Measurements from ENCODE around the gene RPS6KB2.

The RPS6KB2 gene

DNA sequence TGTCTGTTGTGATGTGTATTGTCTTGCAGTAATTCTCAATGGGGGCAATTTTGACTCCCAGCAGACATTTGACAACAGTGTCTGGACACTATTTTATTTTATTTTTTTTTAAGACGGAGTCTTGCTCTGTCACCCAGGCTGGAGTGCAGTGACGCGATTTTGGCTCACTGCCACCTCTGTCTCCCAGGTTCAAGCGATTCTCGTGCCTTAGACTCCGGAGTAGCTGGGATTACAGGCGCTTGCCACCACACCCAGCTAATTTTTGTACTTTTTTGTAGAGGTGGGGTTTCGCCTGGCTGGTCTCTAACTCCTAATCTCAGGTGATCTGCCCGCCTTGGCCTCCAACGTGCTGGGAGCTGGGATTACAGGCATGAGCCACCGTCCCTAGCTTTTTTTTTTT, 1.4 kb downstream of the RPS6KB2 start:
- DNase-seq, result no peak

DNA sequence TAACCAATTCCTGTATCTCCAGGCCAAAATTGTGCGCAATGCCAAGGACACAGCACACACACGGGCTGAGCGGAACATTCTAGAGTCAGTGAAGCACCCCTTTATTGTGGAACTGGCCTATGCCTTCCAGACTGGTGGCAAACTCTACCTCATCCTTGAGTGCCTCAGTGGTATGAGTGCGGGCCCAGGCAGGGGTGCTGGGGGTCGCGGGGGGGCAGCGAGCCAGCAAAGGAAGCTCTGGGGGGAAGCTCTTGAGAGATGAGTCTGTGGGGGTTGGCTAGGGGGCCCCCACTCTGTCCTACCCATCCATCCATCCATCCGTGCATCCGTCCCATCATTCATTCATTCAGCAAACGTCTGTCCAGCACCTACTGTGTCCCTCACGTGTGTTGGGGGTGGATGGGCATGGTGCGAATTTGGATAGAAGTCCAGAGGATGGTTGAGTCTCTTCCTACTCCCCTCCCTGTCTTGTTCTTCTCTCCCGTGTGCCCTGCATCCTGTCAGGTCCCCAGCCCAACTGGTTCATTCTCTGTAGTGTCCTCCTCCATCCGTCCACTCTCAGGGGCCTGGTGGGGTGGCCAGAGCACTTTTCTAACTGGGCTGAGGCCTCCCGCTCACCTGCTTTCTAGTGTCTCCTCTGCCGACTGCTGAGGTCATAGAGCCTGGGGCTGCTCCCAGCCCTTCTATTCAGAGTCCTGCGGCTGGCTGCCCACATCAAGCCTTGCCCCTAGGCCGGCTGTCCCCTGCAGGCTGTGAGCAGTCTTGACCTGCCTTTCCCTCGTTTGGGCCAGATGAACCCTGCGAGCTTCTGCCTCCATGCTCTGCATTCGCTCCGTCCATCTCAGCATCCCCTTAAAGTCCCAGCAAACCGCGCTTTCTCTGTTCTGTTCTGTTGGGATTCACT, 3.3 kb downstream of the RPS6KB2 start:
- DNase-seq, result no peak

DNA sequence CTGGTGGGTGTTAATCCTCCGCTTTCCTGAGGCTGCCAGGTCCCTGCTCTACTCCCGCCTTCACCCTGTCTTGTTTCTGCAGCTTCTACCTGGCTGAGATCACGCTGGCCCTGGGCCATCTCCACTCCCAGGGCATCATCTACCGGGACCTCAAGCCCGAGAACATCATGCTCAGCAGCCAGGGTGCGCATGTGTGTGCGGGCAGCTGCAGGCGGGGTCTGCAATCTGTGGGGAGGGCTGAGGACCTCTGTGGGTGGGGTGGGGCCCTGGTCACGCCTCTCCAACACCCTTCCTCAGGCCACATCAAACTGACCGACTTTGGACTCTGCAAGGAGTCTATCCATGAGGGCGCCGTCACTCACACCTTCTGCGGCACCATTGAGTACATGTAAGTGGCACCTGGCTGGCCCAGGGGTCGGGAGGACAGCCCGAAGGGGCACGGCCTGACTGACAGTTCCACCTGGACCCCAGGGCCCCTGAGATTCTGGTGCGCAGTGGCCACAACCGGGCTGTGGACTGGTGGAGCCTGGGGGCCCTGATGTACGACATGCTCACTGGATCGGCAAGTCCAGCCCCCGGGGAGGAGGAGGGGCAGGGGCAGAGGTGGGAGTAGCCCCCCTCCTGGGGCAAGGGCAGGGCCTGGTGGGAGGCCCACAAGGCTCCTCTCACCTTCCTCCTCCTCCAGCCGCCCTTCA, 4.5 kb downstream of the RPS6KB2 start:
- no peak for DNase-seq

DNA sequence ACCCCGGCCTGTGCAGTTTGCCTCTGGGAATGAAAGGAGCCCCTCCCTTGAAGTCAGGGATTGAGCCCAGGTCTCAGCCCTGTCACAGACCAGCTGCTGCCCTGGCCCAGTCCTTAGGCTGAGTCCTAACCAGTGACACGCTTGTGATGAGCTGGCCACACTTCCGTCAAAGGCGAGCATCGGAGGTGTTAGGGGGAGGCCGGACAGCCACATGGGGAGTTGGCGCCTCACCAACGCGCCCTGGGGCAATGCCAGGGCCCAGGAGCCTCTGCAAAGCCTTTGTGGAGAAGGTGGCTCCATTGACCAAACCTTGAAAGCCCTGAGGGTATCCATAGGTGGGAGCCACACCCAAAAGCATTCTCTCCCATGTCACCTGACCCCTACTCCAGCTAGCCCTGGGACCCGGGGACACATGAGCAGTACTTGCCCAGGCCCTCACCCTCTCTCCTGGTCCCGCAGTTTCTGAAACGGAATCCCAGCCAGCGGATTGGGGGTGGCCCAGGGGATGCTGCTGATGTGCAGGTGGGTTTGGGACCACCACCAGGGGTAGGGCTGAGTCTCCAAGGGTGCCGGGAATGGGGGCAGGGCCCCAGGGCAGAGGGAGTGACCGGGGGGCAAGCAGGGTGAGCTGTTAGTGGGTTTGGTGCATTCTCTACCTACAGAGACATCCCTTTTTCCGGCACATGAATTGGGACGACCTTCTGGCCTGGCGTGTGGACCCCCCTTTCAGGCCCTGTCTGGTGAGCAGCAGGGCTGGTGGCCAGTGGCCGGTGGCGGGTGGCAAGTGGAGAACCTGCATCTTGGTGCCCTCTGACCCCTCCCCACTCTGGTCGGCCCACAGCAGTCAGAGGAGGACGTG, 5.5 kb downstream of the RPS6KB2 start:
- no peak for DNase-seq

DNA sequence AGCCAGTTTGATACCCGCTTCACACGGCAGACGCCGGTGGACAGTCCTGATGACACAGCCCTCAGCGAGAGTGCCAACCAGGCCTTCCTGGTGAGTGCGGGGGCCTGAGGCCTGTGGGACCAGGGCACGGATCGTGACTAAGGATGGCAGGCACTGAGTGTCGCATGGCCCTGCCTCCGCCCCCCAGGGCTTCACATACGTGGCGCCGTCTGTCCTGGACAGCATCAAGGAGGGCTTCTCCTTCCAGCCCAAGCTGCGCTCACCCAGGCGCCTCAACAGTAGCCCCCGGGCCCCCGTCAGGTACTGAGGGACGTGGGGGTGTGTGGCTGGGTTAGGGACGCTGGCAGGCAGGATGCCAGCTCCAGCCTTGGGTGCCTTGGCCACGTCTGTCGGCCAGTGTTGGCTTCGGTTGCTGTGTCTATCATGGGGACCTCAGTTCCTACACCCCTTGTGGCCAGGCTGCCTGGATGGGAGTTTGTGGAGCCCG, 6.1 kb downstream of the RPS6KB2 start:
- no peak for DNase-seq

DNA sequence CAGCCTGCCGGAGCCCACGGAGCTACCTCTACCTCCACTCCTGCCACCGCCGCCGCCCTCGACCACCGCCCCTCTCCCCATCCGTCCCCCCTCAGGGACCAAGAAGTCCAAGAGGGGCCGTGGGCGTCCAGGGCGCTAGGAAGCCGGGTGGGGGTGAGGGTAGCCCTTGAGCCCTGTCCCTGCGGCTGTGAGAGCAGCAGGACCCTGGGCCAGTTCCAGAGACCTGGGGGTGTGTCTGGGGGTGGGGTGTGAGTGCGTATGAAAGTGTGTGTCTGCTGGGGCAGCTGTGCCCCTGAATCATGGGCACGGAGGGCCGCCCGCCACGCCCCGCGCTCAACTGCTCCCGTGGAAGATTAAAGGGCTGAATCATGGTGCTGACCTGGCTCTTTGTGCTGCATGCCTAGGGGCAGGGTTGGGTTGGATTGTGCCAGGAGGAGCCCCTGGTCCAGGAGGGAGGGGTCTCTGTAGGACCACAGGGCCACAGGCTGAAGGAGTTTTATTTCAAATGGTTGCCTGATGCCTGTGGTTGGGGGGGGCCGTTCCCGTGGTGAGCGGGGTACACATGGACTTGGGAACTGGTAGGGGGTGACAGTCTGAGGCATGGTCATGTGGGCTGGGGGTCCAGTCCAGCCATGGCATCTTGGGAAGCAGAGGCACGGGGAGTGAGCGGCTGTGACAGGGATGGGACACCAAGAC, 6.9 kb downstream of the RPS6KB2 start:
- no peak for DNase-seq

DNA sequence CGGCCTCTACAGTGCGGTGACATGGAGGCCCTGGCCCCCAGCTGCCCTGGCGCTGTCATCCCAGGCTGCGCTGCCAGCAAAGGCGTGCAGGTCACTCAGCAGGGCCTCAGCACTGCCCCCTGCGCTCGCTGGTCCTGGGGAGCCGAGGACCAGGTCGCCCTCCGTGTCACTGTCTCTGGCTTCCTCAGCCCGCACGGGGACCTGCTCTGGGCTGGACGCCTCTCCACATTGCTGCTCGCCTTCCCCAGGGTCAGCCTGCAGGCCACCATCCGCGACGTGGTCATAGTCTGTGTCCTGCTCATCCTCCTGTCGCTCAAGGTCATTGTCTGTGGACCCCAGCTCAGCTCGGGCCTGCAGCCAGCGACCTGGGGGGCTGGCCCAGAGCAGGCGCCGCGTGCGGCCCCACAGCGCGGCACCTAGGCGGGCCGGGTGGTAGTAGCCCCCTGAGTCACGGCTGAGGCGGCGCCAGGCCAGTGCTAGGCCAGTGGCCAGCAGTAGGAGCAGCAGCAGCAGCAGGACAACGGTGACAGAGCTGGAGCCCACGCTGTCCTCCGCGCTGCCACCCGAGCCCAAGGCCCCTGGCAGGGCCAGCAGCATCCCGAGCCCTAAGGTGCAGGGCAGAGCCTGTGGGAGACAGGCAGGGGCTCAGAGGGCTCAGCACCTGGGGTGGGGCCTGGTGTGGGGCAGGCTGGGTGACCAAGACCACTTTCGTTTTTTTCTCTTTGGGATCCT, 7.6 kb downstream of the RPS6KB2 start:
- no peak for DNase-seq

DNA sequence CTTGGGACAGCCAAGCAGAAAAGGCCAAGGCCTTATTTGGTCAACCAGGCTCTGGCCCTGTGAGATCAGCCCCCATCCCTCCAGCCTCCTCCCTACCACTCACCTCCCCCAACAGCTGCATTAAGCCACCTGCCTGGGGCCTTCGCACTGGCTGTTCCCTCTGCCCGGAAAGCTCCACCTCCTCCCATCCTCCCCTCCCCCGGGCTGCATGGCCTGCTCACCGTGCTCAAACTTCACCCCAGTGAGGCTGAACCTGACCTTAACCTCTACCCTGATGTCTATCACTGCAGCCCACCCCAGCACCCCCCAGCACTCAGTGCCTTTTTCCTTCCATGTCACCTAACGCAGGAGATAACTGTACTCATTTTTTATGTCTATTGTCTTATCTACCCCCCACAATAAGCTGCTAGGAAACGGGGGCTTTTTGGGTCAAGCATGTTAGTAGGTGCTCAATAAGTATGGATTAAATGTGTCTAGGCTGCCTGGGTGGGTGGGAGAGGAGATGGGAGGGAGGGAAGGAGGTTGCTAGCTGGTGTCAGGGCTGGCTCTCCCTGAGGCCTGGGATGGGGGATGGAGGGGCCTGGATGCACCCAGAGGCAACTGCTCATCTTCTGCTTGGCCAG, 8.3 kb downstream of the RPS6KB2 start:
- no peak for DNase-seq

DNA sequence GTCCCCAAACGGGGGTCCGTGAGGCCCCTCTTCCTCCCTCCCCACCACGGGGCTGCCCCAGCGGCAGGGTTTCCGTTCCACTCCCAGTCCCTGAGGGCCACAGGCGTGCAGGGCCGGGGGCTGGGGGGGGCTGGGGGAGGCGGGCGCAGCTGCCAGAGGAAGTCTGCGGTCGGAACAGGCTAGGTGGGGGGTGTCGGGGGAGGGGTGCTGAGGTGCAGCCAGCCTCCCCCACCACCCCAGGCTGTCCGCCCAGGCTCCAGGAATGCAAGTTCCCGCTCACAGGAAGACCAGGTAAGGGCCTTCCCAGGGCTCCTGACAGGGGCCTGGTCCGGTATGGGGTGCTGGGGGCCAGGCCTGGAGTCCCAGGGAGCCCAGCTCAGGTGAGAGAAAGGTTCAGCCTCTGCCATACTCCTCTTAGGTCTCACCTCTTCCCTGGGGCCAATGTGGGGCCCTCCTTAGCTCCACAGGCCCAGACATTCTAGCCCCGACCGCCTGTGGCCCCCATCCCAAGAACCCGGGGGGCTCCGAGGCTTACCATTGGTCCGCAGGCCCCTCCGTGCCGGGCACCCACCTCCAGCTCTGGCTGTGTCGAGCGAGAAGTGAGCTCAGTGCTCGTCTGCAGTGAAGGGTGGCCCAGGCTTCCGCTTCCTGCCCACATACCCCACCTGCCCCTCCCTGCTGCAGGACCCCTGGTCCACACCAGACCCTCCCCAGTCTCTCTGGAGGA, 9.0 kb downstream of the RPS6KB2 start, which contains the start of gene PTPRCAP:
Gene PTPRCAP (minus strand): TSS at position 601 of the 727 bp plus-strand sequence. CDS start 63 bp downstream, at position 538.
- no peak for DNase-seq

DNA sequence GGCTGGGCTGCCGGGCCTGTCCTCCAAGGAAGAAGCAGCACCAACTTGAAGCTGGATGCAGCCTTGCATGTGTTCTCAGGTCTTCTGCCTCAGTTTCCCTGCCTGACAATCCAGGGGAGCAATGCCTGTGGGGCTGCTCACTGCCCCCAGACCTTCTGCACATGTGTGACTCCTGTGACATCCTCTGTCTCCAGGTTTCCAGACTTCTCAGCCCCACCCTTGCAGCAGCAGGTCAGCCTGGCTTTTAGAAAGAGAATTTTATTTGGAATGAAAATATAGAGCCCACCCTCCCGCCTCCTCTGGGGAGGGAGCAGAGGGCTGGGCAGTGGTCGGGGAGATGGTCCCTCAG, 9.5 kb downstream of the RPS6KB2 start:
- DNase-seq, result no peak

DNA sequence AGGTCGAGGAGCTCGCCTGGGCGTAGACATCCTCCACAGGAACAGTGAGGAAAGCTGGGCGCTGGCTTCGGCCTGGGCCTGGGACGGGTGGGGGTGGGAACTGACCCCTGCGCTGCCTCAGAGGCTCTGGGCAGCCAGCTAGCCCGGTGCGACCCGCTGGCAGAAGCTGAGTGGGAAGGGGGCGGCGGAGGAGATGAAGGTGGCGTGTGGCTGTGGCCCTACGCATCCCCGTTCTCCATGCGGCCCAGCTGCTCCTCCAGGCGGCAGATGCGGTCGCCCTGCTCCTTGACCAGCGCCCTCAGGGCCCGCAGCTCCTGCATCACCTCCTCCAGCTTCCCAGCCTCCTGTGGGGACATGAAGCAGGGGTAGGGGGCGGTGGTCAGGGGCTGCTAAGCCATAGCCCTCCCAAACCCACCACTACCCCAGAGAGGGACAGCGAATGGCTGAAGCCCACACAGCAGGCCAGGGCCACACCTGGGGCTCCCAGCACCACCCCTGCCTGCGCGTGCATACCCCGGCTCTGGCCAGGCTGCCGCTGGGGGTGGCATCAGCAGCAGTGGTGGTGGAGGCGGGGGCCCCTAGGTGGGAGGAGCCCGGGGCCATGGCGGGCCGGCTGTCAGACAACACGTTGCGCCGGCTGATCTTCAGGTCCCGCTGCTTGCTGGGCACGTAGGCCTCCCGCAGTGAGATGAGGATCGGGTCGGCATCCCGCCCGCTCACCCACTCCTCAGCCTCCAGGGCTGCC, 10.0 kb downstream of the RPS6KB2 start:
- DNase-seq, result no peak

DNA sequence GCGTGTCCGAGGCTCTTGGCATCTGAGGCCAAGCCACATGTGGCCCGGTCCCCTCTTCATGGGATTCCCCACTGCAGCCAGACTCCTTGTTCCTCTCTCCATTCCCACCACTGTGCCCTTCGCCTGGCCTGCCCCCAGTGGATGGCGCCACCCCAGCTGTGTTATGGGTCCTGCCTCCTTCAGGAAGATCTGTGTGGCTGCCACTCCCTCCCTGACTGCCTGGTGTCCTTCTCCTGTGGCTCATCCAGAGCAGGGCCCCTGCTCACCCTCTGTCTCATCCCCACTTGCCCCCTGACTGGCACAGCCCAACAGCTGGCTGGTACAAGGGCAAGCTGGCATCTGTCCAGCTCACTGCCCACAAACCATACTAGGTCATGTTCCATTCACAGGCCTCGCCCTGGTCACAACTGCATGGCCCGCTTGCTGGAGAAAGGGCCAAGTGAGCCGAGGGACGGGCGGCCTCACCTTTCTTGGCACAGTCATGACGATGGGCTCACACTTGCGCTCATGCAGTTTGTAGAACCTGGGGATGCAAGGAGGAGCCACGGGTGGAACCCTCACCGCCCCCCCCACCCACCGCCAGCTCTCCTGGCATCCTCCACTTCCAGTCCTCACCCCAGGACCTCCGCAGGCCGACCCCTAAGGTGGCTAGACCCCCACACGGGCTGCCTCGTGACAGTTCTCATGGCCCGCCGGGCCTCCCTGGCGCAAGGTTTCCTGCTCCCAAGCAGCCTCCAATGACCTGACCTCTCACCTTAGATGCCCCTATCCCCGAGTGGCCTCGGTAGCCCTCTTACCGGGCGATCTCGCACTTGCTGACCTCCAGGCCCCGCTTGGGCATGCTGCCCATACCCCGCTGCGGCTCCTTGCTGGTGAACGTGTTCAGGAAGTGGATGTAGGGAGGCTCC, 11.3 kb downstream of the RPS6KB2 start:
- DNase-seq, result no peak

DNA sequence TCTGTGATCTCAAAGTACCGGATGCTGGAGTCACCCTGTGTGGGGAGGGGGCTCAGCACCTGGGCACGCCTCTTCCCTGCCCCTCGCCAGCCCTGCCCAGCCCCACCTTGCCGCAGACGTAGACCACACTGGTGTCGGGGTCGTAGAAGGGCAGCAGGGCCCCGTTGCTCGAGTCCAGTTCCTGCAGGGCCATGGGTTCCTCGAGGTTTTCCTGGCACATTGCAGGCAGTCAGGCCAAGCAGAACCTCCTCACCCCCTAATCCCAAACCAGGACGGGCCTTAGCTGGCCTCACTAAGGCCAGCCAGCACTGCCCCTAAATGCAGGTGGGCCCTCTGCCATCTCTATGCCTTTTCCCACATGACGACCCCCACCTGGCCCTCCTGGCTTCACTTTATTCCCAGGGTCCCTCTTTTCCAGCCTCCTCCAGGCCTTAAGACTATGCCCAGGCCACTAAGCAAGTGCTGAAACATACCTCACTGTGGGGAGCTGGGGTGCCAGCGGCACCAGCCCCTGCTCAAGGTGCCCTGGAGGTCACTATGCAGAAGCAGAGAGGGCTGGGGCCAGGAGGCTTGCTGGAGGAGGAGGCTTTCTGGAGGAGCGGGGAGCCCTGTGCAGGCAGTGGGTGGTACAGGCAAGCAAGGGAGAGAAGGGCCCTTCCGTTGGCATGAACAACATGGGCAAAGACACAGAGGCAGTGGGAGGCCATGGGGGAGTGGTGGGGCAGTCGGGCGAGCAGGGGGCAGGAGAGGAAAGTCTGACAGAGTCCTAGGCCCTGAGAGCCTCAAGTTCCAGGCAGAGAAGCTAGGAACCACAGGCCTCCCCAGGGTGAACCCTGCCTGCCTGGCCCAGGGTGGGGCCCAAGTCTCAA, 12.2 kb downstream of the RPS6KB2 start:
- no peak for DNase-seq

DNA sequence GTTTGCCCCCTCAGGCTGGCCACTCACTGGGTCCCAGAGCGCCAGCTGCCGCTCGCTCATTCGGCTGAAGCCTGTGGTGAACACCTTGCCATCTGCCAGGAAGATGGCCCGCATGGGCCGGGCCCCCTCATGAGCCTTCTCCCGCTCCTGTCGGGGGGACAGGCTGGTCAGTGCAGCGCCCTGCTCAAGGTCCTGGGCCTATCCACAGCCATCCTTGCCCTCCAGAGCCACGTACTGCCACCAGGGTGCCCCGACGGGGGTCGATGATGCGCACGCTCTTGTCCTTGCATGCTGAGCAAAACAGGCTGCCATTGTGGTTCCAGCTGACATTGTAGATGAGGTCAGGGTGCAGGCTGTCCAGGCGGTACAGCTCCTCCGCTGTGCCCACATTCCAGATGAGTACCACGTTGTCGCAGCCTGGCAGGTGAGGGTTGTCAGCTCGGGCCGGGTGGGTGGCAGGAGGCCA, 12.8 kb downstream of the RPS6KB2 start:
- DNase-seq, result no peak

DNA sequence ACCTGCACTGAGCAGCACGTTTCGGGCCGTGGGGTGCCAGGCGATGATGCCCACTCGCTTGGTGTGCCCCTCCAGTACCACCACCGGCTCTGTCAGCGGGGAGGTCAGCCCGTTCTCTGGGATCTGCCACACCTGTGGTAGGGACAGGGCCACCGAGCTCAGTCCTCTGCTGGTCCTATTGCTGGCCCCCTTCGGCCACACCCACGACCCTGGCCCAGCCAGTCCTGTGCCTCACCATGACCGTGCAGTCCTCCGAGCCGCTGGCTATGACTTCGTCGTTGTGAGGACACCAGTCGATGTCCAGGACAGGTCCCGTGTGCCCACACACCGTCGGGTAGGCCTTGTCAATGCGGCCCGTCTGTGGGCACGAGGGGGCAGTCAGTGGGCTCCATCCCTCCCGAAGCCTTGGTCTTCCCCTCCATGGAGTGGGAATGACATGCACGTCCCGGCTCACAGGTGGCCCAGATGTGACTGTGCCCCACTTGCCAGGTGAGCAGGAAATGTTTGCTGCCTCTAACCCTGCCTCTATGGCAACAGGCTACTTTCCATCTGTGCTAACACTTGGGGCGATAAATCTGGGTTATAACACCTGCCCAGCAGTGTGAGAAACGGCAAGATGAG, 13.5 kb downstream of the RPS6KB2 start:
- no peak for DNase-seq

DNA sequence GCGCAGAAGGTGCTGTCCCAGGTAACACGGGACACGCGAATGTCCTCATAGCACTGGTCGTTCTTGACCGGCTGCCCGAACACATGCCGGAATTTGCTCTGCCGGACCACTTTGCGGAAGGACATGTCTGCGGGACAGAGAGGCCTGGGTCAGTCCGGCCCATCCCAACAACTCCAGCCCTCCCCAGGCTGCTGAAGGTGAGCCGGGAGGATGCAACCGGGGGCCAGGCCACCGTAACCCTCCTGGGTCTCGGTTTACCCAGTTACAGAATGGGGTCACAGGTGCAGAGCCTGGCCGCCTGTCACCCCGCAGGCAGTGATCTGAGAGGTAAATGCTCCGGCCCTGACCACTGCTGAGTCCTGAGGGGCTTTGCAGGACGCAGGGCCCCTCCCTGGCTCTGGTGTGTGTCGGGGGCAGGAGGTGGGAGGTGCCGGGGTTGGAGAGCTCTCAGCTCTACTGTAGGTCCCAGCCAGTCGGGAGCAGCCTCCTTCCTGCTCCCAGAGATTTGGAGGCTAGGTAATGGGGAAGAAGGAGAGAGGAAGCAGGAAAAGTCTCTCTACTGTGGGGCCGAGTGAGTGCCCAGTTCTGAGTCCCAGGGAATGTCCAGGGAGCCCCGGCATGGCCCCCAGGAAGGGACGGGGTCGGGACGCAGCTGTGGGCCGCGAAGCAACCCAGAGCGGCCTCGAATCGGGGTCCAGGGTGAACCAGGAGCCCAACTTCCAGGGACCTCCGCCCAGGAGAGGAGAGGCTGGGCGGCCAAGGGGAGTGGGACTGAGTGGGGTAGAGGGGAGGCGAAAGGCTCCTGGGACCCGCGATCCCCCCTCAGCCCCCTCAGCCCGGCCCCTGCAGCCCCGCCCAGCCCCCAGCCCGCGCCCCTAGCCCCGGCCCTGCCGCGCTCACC, 14.5 kb downstream of the RPS6KB2 start:
- DNase-seq, result no peak
